H1 (cell line): Measurements from ENCODE around the gene TRIOBP. TPM values are rescaled to one million over a fixed set of nuclear protein-coding genes. Genes with fewer than 3 reads are reported as not detected.

Experiments
- EZH2 ChIP-seq: fragments of 200-600 bp; sonication (generic); IDR thresholded peaks from 2 replicates; pipeline ENCODE4 v1.7.1; 2012; ENCODE audit warnings: low read depth, mild to moderate bottlenecking, moderate library complexity, low read length, inconsistent platforms; ENCODE audit not compliant: severe bottlenecking
- JUND ChIP-seq: IDR thresholded peaks from 2 replicates; pipeline ENCODE4 v1.6.1; 2011; ENCODE audit warnings: mild to moderate bottlenecking, improper control_type of control experiment, low read length
- NANOG ChIP-seq: IDR thresholded peaks from 2 replicates; pipeline ENCODE4 v1.6.1; 2011; ENCODE audit warnings: low read length, low read depth, mild to moderate bottlenecking, inconsistent platforms; ENCODE audit not compliant: insufficient read depth, poor library complexity, severe bottlenecking
- POLR2A ChIP-seq, 2 experiments: IDR thresholded peaks; 1 replicate in 1 of 2; 2 replicates in 1 of 2; pipeline ENCODE4 v1.6.1; 2011; ENCODE audit warnings: low read depth in 2 of 2, low read length in 2 of 2, mild to moderate bottlenecking in 2 of 2; ENCODE audit errors: control extremely low read depth in 1 of 2
- RAD21 ChIP-seq, 2 experiments: IDR thresholded peaks in 1 of 2; conservative IDR thresholded peaks in 1 of 2; 2 replicates each; pipeline ENCODE4 v1.6.1; 2011; ENCODE audit warnings: low read depth in 2 of 2, low read length in 2 of 2, improper control_type of control experiment in 1 of 2, inconsistent platforms in 1 of 2, mild to moderate bottlenecking in 1 of 2, moderate library complexity in 1 of 2
- RBBP5 ChIP-seq: IDR thresholded peaks from 2 replicates; pipeline ENCODE4 v1.7.1; 2012; ENCODE audit warnings: low read depth, mild to moderate bottlenecking, inconsistent platforms, low read length, moderate library complexity, borderline replicate concordance
- polyA plus RNA-seq, 7 experiments: library from polyadenylated mRNA; depleted of rRNA in 3 of 7; stranded (reverse) in 5 of 7; unstranded in 2 of 7; fragments of >200 nt in 5 of 7; fragments of 200-250 nt in 2 of 7; gene quantifications; 1 replicate in 5 of 7; 2 replicates in 1 of 7; 4 replicates in 1 of 7; pipeline versions ENCODE4 v1.2.1 to v1.2.3, GENCODE V29; 2011 to 2013; ENCODE audit warnings: missing spikeins in 2 of 7, mixed read lengths in 2 of 7
- total RNA-seq: library from RNA; stranded (reverse); fragmentation: NEBNext Ultra II Directional; extraction: Animal tissue kit (Norgen Biotek cat#: 25700); gene quantifications from 2 replicates; pipeline ENCODE4 v1.2.1, GENCODE V29; 2021

Gene TRIOBP
- total and polyA plus RNA-seq, 2 of the 8 experiments (the other 6 are each of a cell fraction or from before 2014, with no cell fraction given), result 18.2 to 27.3 TPM

DNA sequence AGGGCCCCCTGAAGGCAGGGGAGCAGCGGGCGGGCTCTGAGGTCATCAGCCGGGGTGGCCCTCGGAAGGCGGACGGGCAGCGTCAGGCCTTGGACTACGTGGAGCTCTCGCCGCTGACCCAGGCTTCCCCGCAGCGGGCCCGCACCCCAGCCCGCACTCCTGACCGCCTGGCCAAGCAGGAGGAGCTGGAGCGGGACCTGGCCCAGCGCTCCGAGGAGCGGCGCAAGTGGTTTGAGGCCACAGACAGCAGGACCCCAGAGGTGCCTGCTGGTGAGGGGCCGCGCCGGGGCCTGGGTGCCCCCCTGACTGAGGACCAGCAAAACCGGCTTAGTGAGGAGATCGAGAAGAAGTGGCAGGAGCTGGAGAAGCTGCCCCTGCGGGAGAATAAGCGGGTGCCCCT, 60.8 kb downstream of the TRIOBP start (continued):
- TF ChIP-seq RBBP5, result no peak
- no peak for TF ChIP-seq JUND
- TF ChIP-seq POLR2A (IDR thresholded peaks at IDR 0.05; ENCODE audit: control extremely low read depth in 1 of 2, low read depth in 2 of 2, low read length in 2 of 2), result no peak
- TF ChIP-seq EZH2, result no peak
- no peak for TF ChIP-seq RAD21 (IDR thresholded peaks at IDR 0.05 in 1 of 2, conservative IDR thresholded peaks at IDR 0.05 in 1 of 2; ENCODE audit: low read depth in 2 of 2, low read length in 2 of 2)
- no peak for TF ChIP-seq NANOG
- TF ChIP-seq, all 59 proteins: peak for 0
